Kidney epithelial cell (primary cell): Measurements from ENCODE around the gene SUB1. TPM values are rescaled to one million over a fixed set of nuclear protein-coding genes. Genes with fewer than 3 reads are reported as not detected.

Experiments
- DNase-seq: peaks from one replicate; pipeline ENCODE4 v3.0.0-alpha.2; 2010; ENCODE audit warnings: low read depth
- H3K27me3 ChIP-seq: 2 replicates; pipeline ENCODE4 v1.6.0; 2011; ENCODE audit warnings: low read length; ENCODE audit not compliant: control insufficient read depth, insufficient read depth
- H3K36me3 ChIP-seq: 2 replicates; pipeline ENCODE4 v1.5.1; 2011; ENCODE audit warnings: low read length; ENCODE audit not compliant: control insufficient read depth, insufficient read depth
- H3K4me3 ChIP-seq: 2 replicates; pipeline ENCODE4 v1.5.1; 2011; ENCODE audit warnings: low read depth, mild to moderate bottlenecking, control low read depth, low read length
- total RNA-seq: library from RNA; depleted of rRNA; stranded (reverse); fragments of >200 nt; gene quantifications from 2 replicates; pipeline ENCODE4 v1.2.3, GENCODE V29; 2015
- TF ChIP-seq, protein P1 (sequence below): IDR thresholded peaks from 2 replicates; pipeline ENCODE4 v1.5.1; 2011; ENCODE audit warnings: mild to moderate bottlenecking, moderate library complexity, low read length, control low read depth, inconsistent platforms; ENCODE audit not compliant: insufficient read depth, poor library complexity, severe bottlenecking

The SUB1 gene
- total RNA-seq, 1 donor from 2014 or later: 199 TPM

DNA sequence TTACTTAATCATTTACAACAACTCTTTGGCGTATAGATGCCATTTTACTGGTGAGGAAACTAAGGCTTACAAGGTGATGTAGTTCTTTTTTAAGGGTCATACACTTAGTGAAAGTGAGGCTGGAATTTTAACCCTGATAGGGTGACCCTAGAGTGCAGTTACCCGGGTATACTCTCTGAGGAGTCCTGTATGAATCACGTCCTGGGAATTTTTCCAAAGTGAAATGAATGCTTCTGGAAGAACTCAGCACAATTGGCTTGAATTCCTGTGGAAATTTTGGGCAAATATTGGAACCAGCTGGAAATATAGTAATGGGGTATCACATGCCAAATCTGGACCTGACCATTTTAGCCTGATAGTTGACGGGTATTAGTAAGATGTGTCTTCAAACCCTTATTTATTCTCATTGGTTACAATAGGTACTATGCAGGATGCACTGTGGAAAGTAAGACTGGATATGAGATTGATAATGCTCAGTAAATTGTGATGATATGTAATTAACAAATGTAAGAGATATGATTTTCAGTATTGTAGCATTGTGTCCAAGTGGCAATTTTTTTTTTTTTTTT is 14.8 kb downstream of the SUB1 start:
- Histone ChIP-seq H3K4me3 (no peak overlapping the region), H3K36me3 (no peaks in the 10 kb centered on the region), H3K27me3 (no peaks in the 10 kb centered on the region)
- DNase-seq: no peak
- TF ChIP-seq, protein P1, sequence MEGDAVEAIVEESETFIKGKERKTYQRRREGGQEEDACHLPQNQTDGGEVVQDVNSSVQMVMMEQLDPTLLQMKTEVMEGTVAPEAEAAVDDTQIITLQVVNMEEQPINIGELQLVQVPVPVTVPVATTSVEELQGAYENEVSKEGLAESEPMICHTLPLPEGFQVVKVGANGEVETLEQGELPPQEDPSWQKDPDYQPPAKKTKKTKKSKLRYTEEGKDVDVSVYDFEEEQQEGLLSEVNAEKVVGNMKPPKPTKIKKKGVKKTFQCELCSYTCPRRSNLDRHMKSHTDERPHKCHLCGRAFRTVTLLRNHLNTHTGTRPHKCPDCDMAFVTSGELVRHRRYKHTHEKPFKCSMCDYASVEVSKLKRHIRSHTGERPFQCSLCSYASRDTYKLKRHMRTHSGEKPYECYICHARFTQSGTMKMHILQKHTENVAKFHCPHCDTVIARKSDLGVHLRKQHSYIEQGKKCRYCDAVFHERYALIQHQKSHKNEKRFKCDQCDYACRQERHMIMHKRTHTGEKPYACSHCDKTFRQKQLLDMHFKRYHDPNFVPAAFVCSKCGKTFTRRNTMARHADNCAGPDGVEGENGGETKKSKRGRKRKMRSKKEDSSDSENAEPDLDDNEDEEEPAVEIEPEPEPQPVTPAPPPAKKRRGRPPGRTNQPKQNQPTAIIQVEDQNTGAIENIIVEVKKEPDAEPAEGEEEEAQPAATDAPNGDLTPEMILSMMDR: no peak

DNA sequence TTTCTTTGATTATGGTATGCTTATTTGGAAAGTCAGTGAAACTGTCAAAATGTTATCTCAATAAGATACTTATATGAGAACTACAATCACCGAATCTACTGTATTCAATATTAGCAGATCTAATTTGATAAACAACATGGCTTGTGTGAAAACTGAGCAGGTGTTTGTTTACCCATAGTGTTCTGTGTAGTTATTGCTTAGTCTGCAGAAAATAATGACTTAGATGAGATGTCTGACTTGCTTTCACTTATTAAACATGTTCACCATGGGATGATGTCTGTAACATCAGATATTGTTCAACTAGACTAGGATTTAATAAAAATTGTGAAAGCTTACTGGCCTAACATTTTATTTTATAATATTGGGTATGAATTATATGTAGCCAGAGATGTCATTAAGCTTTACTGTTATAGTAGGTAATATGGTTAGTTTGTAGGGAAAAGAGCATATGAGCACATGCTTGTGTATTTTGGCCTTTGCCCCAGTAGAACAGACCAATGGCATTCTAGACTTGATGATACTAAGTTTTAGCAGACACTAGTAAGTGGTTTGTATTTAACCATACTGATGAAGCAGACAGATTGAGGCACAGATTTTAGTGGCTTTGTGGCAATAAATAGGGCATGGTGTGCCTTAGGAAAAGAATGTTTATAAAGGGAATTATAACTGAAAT is 16.4 kb downstream of the SUB1 start:
- TF ChIP-seq, protein P1: no peak
- DNase-seq: no peak
- no peaks in the 10 kb centered on the region for H3K36me3 ChIP-seq

DNA sequence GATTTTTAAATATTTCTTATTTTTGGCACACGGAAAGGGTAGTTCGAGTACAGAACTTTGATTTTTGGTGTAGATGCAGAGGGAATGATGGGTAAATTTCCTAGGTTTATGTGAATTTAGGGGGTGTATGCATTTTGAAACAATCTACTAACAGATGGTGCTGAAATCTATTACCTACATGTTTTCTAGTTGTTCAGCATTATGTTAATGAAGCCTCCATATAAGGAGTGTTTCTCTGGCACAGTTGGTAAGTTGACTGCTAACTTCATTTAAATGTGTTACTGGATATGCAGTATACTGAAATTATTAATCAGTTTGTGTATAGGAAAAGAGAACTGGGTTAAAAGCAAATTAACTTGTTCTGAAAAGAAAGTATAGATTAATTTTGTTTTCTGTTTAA is 17.5 kb downstream of the SUB1 start:
- DNase-seq: no peak
- H3K27me3 ChIP-seq: no peaks in the 10 kb centered on the region
- TF ChIP-seq, protein P1: no peak
- no peaks in the 10 kb centered on the region for H3K36me3 ChIP-seq
- no peak overlapping the region for H3K4me3 ChIP-seq

More for the DNA sequence above, 16.4 kb downstream of the SUB1 start:
- Histone ChIP-seq H3K27me3 (no peaks in the 10 kb centered on the region), H3K4me3 (no peak overlapping the region)

DNA sequence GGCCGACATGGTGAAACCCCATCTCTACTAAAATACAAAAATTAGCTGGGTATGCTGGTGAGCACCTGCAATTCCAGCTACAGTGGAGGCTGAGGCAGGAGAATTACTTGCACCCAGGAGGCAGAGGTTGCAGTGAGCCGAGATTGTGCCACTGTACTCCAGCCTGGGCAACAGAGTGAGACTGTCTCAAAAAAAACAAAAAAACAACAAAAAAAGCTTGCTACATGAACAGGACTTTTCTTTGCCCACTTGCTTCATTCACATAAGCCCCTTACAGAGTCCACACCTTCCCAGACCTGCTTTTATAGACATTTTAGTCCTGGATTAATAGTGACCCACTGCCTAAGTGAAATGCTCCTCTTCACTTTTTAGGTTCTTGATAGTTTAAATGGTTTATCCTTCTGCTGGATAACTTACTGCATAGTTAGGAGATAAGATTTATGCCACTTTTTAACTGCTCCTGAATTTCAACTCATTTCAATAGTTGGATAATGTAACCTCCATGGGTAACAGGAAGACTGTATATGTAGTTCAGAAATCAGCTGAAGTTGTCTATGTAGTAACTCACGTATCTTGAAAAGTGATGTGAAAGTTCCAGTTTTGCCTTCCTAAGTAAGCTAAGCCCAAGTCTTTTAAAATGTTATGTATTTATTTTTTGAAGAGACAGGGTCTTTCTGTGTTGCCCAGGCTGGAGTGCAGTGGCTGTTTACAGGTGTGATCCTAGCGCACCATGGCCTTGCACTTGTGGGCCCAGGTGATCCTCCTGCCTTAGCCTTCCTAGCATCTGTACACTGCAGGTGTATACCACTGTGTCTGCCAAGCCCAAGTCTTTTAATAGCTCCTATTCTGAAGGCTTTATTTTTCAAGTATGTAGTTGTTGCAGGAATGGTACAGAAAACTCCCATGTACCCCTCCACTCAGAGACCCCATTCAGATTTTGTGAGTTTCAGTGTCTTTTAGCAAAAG is 19.7 kb downstream of the SUB1 start:
- no peaks in the 10 kb centered on the region for H3K36me3 ChIP-seq
- no peak for DNase-seq

DNA sequence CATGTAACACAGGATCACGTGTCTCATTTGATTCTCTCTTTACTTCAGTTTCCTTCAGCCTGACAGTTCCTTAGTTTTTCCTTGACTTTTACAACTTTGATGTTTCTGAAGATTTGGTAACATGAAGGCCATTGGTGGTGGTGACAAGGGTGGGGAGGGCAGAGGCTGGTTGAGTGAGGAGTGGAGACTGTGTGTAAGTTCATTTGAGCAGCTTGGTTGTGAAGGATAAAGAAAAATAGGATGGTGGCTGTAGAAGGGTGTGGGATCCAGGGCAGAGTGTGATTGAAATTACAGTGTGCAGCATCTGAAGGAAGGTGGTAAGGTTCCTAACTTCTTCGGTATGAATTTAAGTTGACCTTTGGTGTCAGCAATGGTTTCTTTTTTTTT is 20.4 kb downstream of the SUB1 start:
- Histone ChIP-seq H3K27me3 (no peaks in the 10 kb centered on the region), H3K36me3 (peaks cover 1% of the 10 kb centered on the region), H3K4me3 (no peak overlapping the region)
- DNase-seq: no peak
- TF ChIP-seq, protein P1: no peak

More for the DNA sequence above, 19.7 kb downstream of the SUB1 start:
- H3K27me3 ChIP-seq: no peaks in the 10 kb centered on the region
- no peak overlapping the region for H3K4me3 ChIP-seq
- TF ChIP-seq, protein P1: no peak
